NCI-H446 treated with DMSO at 0.1 percent for 48 hours (cell line): Measurements from ENCODE around the gene SNTG2.
"Not testable (repeated sequence)": the region's sequence is repeated elsewhere in the genome, so short reads cannot be mapped to it uniquely, and the experiment has no call there.

ENCODE experiments used
- DNase-seq: peaks from one replicate; lab custom pipeline; 2025; lab: John Stamatoyannopoulos, UW

Gene SNTG2

GRCh38 chr2:1192121-1192520, 241.5 kb downstream of the SNTG2 start:
- DNase-seq = no peak

GRCh38 chr2:1193801-1194200, 243.2 kb downstream of the SNTG2 start:
- DNase-seq = no peak

DNA sequence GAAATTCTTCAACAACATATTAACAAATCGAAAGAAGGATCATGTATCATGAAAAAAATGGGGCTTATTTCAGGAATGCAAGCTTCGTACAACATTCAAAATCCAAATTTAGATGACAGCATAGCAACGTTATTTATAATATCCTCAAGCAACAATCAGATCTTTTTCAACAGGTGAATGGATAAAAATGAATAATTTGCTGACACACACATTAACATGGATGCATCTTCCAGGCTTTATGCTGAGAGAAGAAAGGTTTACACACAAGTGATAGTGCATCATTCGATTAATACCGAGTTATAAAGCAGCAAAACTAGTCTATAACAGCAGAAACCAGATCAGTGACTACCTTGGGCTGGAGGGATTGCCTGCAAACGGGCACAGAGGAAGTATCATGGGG, 253.1 kb downstream of the SNTG2 start:
- no peak for DNase-seq

DNA sequence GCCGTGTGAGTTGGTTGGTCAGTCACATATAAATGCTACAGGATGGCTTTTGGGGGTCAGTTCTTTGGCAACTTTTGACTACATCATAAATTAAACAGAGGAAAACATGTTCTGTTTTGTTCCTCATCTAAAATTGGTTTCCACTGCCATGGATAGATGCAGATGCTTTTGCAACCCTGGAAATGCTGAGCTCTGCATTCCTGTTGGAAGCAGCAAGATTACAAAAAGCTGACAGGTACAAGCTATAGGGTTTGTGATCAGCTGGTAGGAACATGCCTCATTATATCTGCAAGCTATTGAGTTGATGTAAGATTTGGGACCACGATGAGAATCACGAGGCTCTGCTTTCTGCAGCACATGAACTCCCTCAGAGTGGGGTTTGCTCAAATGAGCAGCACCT, 255.2 kb downstream of the SNTG2 start:
- no peak for DNase-seq

DNA sequence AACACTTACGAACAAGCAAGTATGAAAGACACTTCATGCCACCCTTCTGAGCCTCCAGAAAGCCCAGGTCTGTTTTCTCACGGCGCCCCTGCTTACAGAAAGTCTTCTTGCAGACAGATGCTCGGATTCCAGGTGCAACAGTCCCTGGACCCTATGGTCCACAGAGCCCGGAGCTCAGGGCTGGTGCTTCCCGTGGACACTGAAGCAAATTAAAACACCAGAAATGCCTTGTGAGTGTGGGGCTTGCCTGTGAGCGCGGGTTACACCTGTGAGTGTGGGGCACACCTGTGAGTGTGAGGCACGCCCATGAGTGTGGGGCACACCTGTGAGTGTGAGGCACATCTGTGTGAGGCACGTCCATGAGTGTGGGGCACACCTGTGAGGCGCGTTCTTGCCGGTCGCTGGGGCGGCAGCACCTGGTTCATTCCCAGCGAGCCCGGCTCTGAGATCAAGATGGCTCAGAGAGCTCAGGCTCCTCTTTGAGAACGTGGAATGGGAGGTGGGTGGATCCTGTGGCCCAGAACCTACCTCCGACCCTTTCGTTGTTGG, 257.4 kb downstream of the SNTG2 start:
- no peak for DNase-seq

DNA sequence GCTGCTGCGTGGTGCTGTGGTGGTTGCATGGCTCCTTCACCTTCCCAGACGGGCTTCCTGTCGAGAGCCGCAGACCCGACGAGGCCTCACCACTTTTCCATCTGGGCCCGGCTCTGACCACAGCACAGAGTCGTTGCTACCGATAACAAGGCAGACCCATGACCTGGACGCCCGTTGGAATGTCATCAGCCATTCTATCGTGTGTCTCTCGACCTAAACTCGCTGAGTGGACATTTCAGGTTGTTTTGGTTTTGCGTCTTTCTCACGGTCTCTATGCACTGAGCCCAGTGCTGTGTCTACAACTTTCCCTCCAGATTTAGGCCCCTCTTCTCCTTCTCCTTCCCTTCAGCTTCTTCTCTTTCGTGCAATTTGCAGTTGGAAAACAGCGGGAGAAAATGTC, 257.9 kb downstream of the SNTG2 start:
- no peak for DNase-seq

DNA sequence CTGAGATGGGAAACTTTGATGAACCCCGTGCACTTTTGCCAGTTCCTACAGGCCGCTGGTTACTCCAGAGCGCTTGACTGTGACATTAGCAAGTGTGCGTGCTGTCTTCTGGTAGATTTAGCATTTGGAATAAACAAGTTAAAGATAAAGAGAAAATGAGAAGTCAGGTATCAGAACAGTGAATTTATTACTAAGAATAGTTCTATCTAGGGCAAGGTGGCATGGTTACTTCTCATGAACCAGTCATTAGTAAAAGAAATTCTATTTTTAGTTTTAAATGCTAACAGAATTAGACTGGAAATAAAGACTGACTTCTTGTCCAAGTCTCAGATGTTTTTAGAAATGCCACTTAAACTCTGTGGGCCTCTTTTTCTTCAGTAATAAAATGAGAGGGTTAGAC, 258.6 kb downstream of the SNTG2 start:
- DNase-seq = no peak

- no peak for DNase-seq
These were observed 259.1 kb downstream of the SNTG2 start for GRCh38 chr2:1209761-1210160.

GRCh38 chr2:1210352-1210751, 259.7 kb downstream of the SNTG2 start:
- DNase-seq = no peak

- no peak for DNase-seq
These were observed 269.4 kb downstream of the SNTG2 start for GRCh38 chr2:1219901-1220573.

GRCh38 chr2:1222056-1222455, 271.4 kb downstream of the SNTG2 start:
- no peak for DNase-seq

- DNase-seq = no peak
These were observed 273.1 kb downstream of the SNTG2 start for GRCh38 chr2:1223791-1224190.

- no peak for DNase-seq
These were observed 274.3 kb downstream of the SNTG2 start for GRCh38 chr2:1224901-1225300.

DNA sequence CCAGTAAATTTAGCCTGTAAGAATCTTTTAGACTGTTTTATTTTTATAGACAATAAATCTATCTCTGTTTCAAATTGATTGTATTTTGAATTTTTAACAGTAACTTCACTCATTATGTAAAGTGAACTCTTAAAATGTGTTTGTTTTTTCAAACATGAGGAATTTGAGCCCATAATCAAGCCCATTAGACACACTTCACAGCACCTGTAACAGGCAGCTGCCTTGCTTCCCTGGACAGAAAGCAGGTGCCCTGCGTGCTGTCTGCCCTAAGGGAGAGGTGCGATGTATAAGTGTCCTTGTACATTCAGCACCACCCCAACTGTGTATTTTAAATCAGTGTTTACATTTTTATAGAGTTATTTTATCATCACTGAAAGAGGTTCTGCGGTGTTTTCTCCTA, 276.1 kb downstream of the SNTG2 start:
- DNase-seq = no peak

GRCh38 chr2:1227274-1227900, 276.7 kb downstream of the SNTG2 start:
- DNase-seq = no peak

- DNase-seq = not testable (repeated sequence)
These were observed 278.9 kb downstream of the SNTG2 start for GRCh38 chr2:1229596-1229995.

- no peak for DNase-seq
These were observed 279.7 kb downstream of the SNTG2 start for GRCh38 chr2:1230155-1230893.

- DNase-seq = no peak
These were observed 280.9 kb downstream of the SNTG2 start for GRCh38 chr2:1231466-1232063.

- no peak for DNase-seq
These were observed 282.6 kb downstream of the SNTG2 start for GRCh38 chr2:1233281-1233680.

- no peak for DNase-seq
These were observed 284.2 kb downstream of the SNTG2 start for GRCh38 chr2:1234731-1235308.

DNA sequence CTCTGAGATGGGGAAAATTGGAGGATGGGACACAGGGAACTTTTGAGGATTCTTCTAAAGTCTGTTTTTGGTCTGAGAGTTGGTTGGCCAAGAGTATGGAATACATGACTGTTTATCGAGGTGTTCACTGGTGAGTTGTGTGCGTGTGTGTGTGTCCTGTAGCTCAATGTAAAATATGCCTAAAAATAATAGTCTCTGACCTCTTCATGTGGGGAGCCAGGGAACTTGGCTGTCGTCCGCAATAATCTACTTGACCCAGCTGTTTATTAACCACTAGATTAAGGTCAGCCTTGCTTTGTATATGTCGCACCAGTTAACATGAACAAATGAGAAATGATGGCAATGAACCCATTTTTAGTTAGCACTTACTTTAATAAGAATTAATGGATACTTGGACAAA, 285.2 kb downstream of the SNTG2 start:
- no peak for DNase-seq

GRCh38 chr2:1236606-1237005, 286.0 kb downstream of the SNTG2 start:
- no peak for DNase-seq
